Measurements from ENCODE around the gene RNU6-8.
A peak's percentile ranks its signal among the peaks of the same experiment; 100 is the strongest.

RNU6-8 gene

DNA sequence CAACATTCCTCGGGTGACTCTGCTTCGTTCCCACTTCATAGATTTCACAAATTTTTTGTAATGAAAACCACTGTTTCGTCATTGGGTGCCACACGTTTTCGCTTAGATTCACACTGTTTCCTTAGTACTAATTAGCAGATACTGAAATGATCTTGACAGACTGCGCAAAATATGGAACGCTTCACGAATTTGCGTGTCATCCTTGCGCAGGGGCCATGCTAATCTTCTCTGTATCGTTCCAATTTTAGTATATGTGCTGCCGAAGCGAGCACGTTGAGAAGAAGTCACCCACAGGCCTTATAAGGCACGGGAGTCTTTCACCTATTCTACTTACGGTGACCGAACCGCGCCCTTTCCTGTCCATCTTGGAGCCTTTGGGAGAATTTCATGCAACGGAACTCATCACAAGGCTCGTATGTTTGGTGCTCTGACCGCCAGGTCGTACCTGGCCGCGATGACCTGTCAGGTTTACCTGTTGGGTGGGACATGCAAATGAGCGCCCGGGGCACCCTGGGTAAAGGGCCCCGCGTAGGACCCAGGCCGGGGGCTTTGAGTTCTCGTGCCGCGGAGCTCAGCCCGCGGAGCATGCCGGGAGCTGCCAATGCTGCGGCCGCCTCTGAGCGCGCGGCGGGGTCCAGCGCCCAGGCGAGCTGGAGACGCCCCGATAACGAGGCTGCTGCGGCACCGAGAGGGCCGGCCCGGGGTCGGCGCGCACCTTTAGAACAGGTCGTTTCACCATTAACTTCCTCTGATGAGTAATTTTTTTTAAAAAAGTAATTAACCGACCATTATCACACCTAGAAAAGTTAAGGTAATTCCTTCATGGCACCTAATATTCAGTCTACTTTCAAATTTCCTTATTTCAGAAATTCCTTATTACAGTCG lies at the start of gene RNU6-8:
Gene RNU6-8 (minus strand): TSS at position 272 of the 885 bp plus-strand sequence.
- Histone ChIP-seq H3K79me2 (ENCODE audit: insufficient read depth, low read length) (no peaks in the 10 kb centered on the region), H3K27me3 (ENCODE audit: insufficient read depth, low read length, poor library complexity, severe bottlenecking) (no peaks in the 10 kb centered on the region), H3K9me3 (ENCODE audit: insufficient read depth, low read depth, low read length) (no peaks in the 10 kb centered on the region), H4K20me1 (ENCODE audit: insufficient read depth, low read length, poor library complexity, severe bottlenecking) (no peaks in the 10 kb centered on the region), H3K36me3 (ENCODE audit: insufficient read depth, low read length) (no peaks in the 10 kb centered on the region), H3F3A (ENCODE audit: low read depth) (no peaks in the 10 kb centered on the region), H3K9ac (ENCODE audit: low read depth, low read length, poor library complexity, severe bottlenecking) (peak within 1 kb of the TSS; percentile 77), H3K9me2 (replicated peaks; ENCODE audit: low read depth, low read length) (no peaks in the 10 kb centered on the region), H3K4me2 (ENCODE audit: low read depth, low read length, poor library complexity, severe bottlenecking) (peak within 1 kb of the TSS; percentile 93), H2AFZ (ENCODE audit: low read length) (peak within 1 kb of the TSS; percentile 100), H3K4me1 (ENCODE audit: insufficient read depth, low read length, poor library complexity, severe bottlenecking) (peaks cover 20% of the 10 kb centered on the region), H3K4me3 (ENCODE audit: low read length, poor library complexity, severe bottlenecking) (peak within 1 kb of the TSS; percentile 95)
- TF ChIP-seq EZH2phosphoT487 (IDR thresholded peaks at IDR 0.05; ENCODE audit: borderline replicate concordance) = no peak
- TF ChIP-seq, protein P1, sequence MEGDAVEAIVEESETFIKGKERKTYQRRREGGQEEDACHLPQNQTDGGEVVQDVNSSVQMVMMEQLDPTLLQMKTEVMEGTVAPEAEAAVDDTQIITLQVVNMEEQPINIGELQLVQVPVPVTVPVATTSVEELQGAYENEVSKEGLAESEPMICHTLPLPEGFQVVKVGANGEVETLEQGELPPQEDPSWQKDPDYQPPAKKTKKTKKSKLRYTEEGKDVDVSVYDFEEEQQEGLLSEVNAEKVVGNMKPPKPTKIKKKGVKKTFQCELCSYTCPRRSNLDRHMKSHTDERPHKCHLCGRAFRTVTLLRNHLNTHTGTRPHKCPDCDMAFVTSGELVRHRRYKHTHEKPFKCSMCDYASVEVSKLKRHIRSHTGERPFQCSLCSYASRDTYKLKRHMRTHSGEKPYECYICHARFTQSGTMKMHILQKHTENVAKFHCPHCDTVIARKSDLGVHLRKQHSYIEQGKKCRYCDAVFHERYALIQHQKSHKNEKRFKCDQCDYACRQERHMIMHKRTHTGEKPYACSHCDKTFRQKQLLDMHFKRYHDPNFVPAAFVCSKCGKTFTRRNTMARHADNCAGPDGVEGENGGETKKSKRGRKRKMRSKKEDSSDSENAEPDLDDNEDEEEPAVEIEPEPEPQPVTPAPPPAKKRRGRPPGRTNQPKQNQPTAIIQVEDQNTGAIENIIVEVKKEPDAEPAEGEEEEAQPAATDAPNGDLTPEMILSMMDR (conservative IDR thresholded peaks at IDR 0.05; ENCODE audit: low read length) = no peak

GRCh38 chr14:32252030-32252670 lies 49.1 kb upstream of the RNU6-8 start:
- TF ChIP-seq, protein P1 (conservative IDR thresholded peaks at IDR 0.05; ENCODE audit: low read length) = peak; percentile 96
- no peak for TF ChIP-seq EZH2phosphoT487 (IDR thresholded peaks at IDR 0.05; ENCODE audit: borderline replicate concordance)
- no peaks in the 10 kb centered on the region for H4K20me1 ChIP-seq (ENCODE audit: insufficient read depth, low read length, poor library complexity, severe bottlenecking)

GRCh38 chr14:32251530-32251929 lies 48.5 kb upstream of the RNU6-8 start:
- Histone ChIP-seq H3K4me2 (ENCODE audit: low read depth, low read length, poor library complexity, severe bottlenecking) (no peak overlapping the region), H3K27me3 (ENCODE audit: insufficient read depth, low read length, poor library complexity, severe bottlenecking) (no peaks in the 10 kb centered on the region), H3K4me1 (ENCODE audit: insufficient read depth, low read length, poor library complexity, severe bottlenecking) (peaks cover 3% of the 10 kb centered on the region), H3K79me2 (ENCODE audit: insufficient read depth, low read length) (no peaks in the 10 kb centered on the region), H4K20me1 (ENCODE audit: insufficient read depth, low read length, poor library complexity, severe bottlenecking) (no peaks in the 10 kb centered on the region), H2AFZ (ENCODE audit: low read length) (peak overlapping the region; percentile 86), H3F3A (ENCODE audit: low read depth) (no peaks in the 10 kb centered on the region), H3K4me3 (ENCODE audit: low read length, poor library complexity, severe bottlenecking) (no peak overlapping the region), H3K36me3 (ENCODE audit: insufficient read depth, low read length) (no peaks in the 10 kb centered on the region), H3K9me3 (ENCODE audit: insufficient read depth, low read depth, low read length) (no peaks in the 10 kb centered on the region), H3K9me2 (replicated peaks; ENCODE audit: low read depth, low read length) (no peaks in the 10 kb centered on the region), H3K9ac (ENCODE audit: low read depth, low read length, poor library complexity, severe bottlenecking) (no peak overlapping the region)
- TF ChIP-seq, protein P1 (conservative IDR thresholded peaks at IDR 0.05; ENCODE audit: low read length) = no peak
- TF ChIP-seq EZH2phosphoT487 (IDR thresholded peaks at IDR 0.05; ENCODE audit: borderline replicate concordance) = no peak

More at GRCh38 chr14:32252030-32252670, 49.1 kb upstream of the RNU6-8 start:
- Histone ChIP-seq H3F3A (ENCODE audit: low read depth) (no peaks in the 10 kb centered on the region), H3K27me3 (ENCODE audit: insufficient read depth, low read length, poor library complexity, severe bottlenecking) (no peaks in the 10 kb centered on the region), H3K36me3 (ENCODE audit: insufficient read depth, low read length) (no peaks in the 10 kb centered on the region), H3K4me1 (ENCODE audit: insufficient read depth, low read length, poor library complexity, severe bottlenecking) (peaks cover 3% of the 10 kb centered on the region), H3K4me2 (ENCODE audit: low read depth, low read length, poor library complexity, severe bottlenecking) (no peak overlapping the region), H3K9ac (ENCODE audit: low read depth, low read length, poor library complexity, severe bottlenecking) (no peak overlapping the region), H3K9me2 (replicated peaks; ENCODE audit: low read depth, low read length) (no peaks in the 10 kb centered on the region), H3K9me3 (ENCODE audit: insufficient read depth, low read depth, low read length) (no peaks in the 10 kb centered on the region), H2AFZ (ENCODE audit: low read length) (peak overlapping the region; percentile 86), H3K4me3 (ENCODE audit: low read length, poor library complexity, severe bottlenecking) (no peak overlapping the region), H3K79me2 (ENCODE audit: insufficient read depth, low read length) (no peaks in the 10 kb centered on the region)
